Smooth muscle cell (in vitro differentiated cells): ENCODE data around the gene NEDD4. TPM values are rescaled to one million over a fixed set of nuclear protein-coding genes. Genes with fewer than 3 reads are reported as not detected.

Experiments
- DNase-seq: peaks from one replicate; lab custom pipeline; 2025; ENCODE audit not compliant: unreplicated experiment; lab: John Stamatoyannopoulos, UW
- H2AFZ ChIP-seq: fragments of 200-600 bp; sonication (generic); 2 replicates; pipeline ENCODE4 v1.6.0; 2016; ENCODE audit warnings: antibody characterized with exemption, low read depth, mild to moderate bottlenecking
- H3F3A ChIP-seq: fragments of 200-600 bp; sonication (generic); 2 replicates; pipeline ENCODE4 v1.6.0; 2017; ENCODE audit warnings: antibody characterized with exemption, low read depth
- H3K27ac ChIP-seq: fragments of 200-600 bp; sonication (generic); 2 replicates; pipeline ENCODE4 v1.5.1; 2016; ENCODE audit warnings: low read depth, mild to moderate bottlenecking
- H3K27me3 ChIP-seq: fragments of 200-600 bp; sonication (generic); 2 replicates; pipeline ENCODE4 v1.6.1; 2016; ENCODE audit warnings: low read depth, mild to moderate bottlenecking
- H3K36me3 ChIP-seq: fragments of 200-600 bp; sonication (generic); 2 replicates; pipeline ENCODE4 v1.5.1; 2016; ENCODE audit warnings: low read depth
- H3K4me1 ChIP-seq: fragments of 200-600 bp; sonication (generic); 2 replicates; pipeline ENCODE4 v1.5.1; 2016; ENCODE audit warnings: low read depth
- H3K4me2 ChIP-seq: fragments of 200-600 bp; sonication (generic); 2 replicates; pipeline ENCODE4 v1.6.0; 2016; ENCODE audit warnings: mild to moderate bottlenecking
- H3K4me3 ChIP-seq: fragments of 200-600 bp; sonication (generic); 2 replicates; pipeline ENCODE4 v1.5.1; 2016; ENCODE audit warnings: mild to moderate bottlenecking
- H3K79me2 ChIP-seq: fragments of 200-600 bp; sonication (generic); 2 replicates; pipeline ENCODE4 v1.6.0; 2016; ENCODE audit warnings: low read depth, mild to moderate bottlenecking
- H3K9ac ChIP-seq: fragments of 200-600 bp; sonication (generic); 2 replicates; pipeline ENCODE4 v1.6.0; 2016; ENCODE audit warnings: low read depth
- H3K9me3 ChIP-seq: fragments of 200-600 bp; sonication (generic); replicated peaks from 2 replicates; pipeline ENCODE4 v1.5.1; 2016; ENCODE audit warnings: low read depth
- H4K20me1 ChIP-seq: fragments of 200-600 bp; sonication (generic); 2 replicates; pipeline ENCODE4 v1.6.0; 2016; ENCODE audit warnings: low read depth
- WGBS: methylation state at CpG from one replicate; pipeline ENCODE4 v1.1.7; 2016; ENCODE audit warnings: low lambda C conversion rate; 5-methylcytosine and 5-hydroxymethylcytosine counted together
- polyA plus RNA-seq: library from polyadenylated mRNA; unstranded; fragments of >200 nt; fragmentation: Nextera tagmentation; extraction: Ambion mirVana; gene quantifications from 2 replicates; pipeline ENCODE4 v1.2.1, GENCODE V29; 2016
- total RNA-seq: library from RNA; depleted of rRNA; stranded (reverse); fragments of >200 nt; gene quantifications from 2 replicates; pipeline ENCODE4 v1.2.3, GENCODE V29; 2014
- TF ChIP-seq, protein P1 (sequence below): fragments of 200-600 bp; sonication (generic); IDR thresholded peaks from 2 replicates; pipeline ENCODE4 v1.5.1; 2017; ENCODE audit warnings: borderline replicate concordance, mild to moderate bottlenecking, antibody characterized with exemption; ENCODE audit not compliant: insufficient read depth, poor library complexity, severe bottlenecking

The NEDD4 gene
- total and polyA plus RNA-seq, 2 experiments from 2014 or later, result 6.6 to 34.5 TPM

DNA sequence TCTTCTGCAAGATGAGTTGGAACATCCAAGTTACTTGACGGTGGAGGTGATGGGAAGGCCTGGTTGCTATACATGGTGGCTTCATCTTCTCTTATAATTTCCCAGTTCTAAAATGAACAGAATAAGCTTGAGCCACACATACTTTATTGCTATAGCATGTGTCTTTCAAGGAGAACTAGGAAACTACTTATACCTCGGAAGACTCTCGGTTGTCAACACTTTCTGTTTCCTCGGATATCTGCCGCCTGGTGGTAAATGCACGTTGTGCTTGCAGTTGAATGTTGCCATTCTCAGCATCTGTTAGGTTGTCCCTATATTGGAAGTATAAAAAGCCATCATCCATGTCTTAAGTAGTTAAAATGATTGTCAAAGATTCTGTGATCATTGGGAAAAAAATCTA lies 132.9 kb downstream of the NEDD4 start:
- H3K36me3 ChIP-seq, result peaks cover 9% of the 10 kb centered on the region
- H3K4me3 ChIP-seq, result no peak overlapping the region
- no peak overlapping the region for H3K9ac ChIP-seq
- H3K27ac ChIP-seq, result no peak overlapping the region
- H3K27me3 ChIP-seq, result no peaks in the 10 kb centered on the region
- DNase-seq, result no peak
- H3K4me2 ChIP-seq, result no peak overlapping the region
- H4K20me1 ChIP-seq, result no peaks in the 10 kb centered on the region
- H3K79me2 ChIP-seq, result no peaks in the 10 kb centered on the region
- H3F3A ChIP-seq, result no peaks in the 10 kb centered on the region
- TF ChIP-seq, protein P1, sequence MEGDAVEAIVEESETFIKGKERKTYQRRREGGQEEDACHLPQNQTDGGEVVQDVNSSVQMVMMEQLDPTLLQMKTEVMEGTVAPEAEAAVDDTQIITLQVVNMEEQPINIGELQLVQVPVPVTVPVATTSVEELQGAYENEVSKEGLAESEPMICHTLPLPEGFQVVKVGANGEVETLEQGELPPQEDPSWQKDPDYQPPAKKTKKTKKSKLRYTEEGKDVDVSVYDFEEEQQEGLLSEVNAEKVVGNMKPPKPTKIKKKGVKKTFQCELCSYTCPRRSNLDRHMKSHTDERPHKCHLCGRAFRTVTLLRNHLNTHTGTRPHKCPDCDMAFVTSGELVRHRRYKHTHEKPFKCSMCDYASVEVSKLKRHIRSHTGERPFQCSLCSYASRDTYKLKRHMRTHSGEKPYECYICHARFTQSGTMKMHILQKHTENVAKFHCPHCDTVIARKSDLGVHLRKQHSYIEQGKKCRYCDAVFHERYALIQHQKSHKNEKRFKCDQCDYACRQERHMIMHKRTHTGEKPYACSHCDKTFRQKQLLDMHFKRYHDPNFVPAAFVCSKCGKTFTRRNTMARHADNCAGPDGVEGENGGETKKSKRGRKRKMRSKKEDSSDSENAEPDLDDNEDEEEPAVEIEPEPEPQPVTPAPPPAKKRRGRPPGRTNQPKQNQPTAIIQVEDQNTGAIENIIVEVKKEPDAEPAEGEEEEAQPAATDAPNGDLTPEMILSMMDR, result no peak
- no peaks in the 10 kb centered on the region for H3K9me3 ChIP-seq
- H2AFZ ChIP-seq, result no peak overlapping the region
- WGBS, result 85% methylated on average over 6 of the region's 6 CpGs
- H3K4me1 ChIP-seq, result no peaks in the 10 kb centered on the region

DNA sequence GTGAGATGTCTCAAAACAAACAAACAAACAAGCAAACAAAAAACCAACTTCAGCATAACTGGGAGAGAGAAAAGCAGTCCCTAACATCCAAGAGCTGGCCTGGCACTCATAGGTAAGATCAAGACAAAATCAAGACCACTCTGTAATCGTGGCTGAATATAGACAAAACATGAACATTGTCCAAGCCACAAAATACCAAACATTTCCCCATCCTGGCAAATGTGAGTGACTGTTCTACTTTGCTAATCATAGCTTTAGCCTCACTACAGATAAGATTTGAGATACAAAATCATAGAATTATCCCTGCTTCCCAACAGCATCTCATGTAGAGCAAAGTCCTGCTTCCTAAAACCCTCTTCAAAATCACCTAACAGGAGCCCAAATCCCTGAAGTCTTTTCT lies 133.7 kb downstream of the NEDD4 start:
- no peaks in the 10 kb centered on the region for H4K20me1 ChIP-seq
- H2AFZ ChIP-seq, result no peak overlapping the region
- no peaks in the 10 kb centered on the region for H3K27me3 ChIP-seq
- H3K9me3 ChIP-seq, result no peaks in the 10 kb centered on the region
- TF ChIP-seq, protein P1, result no peak
- H3K4me2 ChIP-seq, result no peak overlapping the region
- H3K4me1 ChIP-seq, result no peaks in the 10 kb centered on the region
- H3K79me2 ChIP-seq, result no peaks in the 10 kb centered on the region
- WGBS, result 94% methylated on average over 1 of the region's 1 CpG
- no peak overlapping the region for H3K27ac ChIP-seq
- DNase-seq, result no peak
- no peaks in the 10 kb centered on the region for H3F3A ChIP-seq
- H3K4me3 ChIP-seq, result no peak overlapping the region
- H3K9ac ChIP-seq, result no peak overlapping the region
- H3K36me3 ChIP-seq, result peaks cover 9% of the 10 kb centered on the region

DNA sequence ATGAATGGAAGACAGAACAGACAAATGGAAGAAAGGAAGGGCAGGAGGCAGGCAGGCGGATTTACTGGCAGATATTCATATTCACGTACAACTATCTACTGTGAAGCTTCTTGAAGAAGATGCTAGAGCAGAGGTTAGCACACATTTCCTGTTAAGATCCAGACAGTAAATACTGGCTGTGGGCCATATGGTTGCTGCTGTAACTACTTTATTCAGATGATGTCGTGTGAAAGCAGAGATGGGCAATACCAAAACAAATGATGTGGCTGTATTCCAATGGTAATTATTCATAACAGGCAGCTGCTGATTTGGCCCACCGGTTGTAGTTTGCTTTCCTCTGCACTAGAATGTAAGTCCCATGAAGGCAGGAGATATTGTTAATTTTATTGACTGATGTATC lies 134.8 kb downstream of the NEDD4 start:
- no peak for DNase-seq
- no peak overlapping the region for H3K27ac ChIP-seq
- H3K27me3 ChIP-seq, result no peaks in the 10 kb centered on the region
- H3K4me3 ChIP-seq, result no peak overlapping the region
- 97% methylated on average over 4 of the region's 4 CpGs for WGBS
- H2AFZ ChIP-seq, result no peak overlapping the region
- no peaks in the 10 kb centered on the region for H3F3A ChIP-seq
- no peaks in the 10 kb centered on the region for H4K20me1 ChIP-seq
- TF ChIP-seq, protein P1, result no peak
- peaks cover 9% of the 10 kb centered on the region for H3K36me3 ChIP-seq
- H3K4me1 ChIP-seq, result no peaks in the 10 kb centered on the region
- no peaks in the 10 kb centered on the region for H3K79me2 ChIP-seq
- H3K9ac ChIP-seq, result no peak overlapping the region
- no peaks in the 10 kb centered on the region for H3K9me3 ChIP-seq
- H3K4me2 ChIP-seq, result no peak overlapping the region

DNA sequence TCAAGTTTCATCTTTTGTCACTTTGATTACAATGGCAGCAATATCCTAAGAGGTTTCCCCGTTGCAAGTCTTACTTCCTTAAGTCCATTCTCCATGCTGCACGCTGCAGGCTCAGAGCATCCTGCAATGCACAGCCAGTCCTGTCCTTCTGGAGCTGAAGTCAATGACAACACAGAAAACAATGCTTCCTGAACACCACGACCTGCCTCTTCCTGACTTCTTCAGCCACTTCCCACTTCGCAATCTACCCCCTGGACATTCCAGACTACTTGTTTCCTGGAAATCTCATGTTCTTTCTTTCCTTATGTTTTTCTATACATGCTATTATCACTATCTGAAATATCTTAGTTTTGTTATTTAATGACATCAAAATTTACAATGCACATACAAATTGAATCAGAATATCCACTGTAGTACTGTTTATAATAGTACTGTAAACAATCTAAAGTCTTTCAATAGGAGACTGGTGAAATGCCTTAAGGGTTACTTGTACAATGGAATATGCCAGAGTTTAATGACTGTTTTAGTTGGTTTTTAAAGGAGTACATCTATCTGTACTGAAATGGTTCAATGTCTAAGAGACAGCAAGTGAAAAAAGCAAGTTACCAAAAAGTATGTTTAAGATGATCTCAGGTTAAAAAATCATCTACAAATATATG lies 136.8 kb downstream of the NEDD4 start:
- Histone ChIP-seq H3K4me2 (no peak overlapping the region), H3K4me1 (no peaks in the 10 kb centered on the region), H3K27me3 (no peaks in the 10 kb centered on the region), H4K20me1 (no peaks in the 10 kb centered on the region), H3K9me3 (no peaks in the 10 kb centered on the region), H3K4me3 (no peak overlapping the region), H3K27ac (no peak overlapping the region), H3F3A (no peaks in the 10 kb centered on the region), H3K36me3 (peaks cover 9% of the 10 kb centered on the region), H3K79me2 (no peaks in the 10 kb centered on the region), H3K9ac (no peak overlapping the region), H2AFZ (no peak overlapping the region)
- TF ChIP-seq, protein P1, result no peak
- 90% methylated on average over 4 of the region's 4 CpGs for WGBS
- DNase-seq, result no peak
